ENCODE results near the gene P2RY8.

P2RY8 gene

GRCh38 chrX:1519022-1519497 is 17.9 kb downstream of the P2RY8 start:
- TF ChIP-seq FOXM1 (IDR thresholded peaks at IDR 0.05; ENCODE audit: borderline replicate concordance, low read depth), result no peak
- TF ChIP-seq YY1 (IDR thresholded peaks at IDR 0.05; ENCODE audit: low read depth), result no peak
- TF ChIP-seq RAD21 (IDR thresholded peaks at IDR 0.05; ENCODE audit: low read depth), result no peak
- no peak for TF ChIP-seq EP300 (IDR thresholded peaks at IDR 0.05; ENCODE audit: borderline replicate concordance)
- no peak for TF ChIP-seq TAF1 (IDR thresholded peaks at IDR 0.05; ENCODE audit: low read depth)
- TF ChIP-seq TCF12 (IDR thresholded peaks at IDR 0.05; ENCODE audit: low read depth), result no peak

- TF ChIP-seq EGR1 (IDR thresholded peaks at IDR 0.05) (no peak), CEBPB (IDR thresholded peaks at IDR 0.05) (no peak), TEAD4 (IDR thresholded peaks at IDR 0.05) (no peak), TAF1 (IDR thresholded peaks at IDR 0.05; ENCODE audit: low read depth) (no peak), NFIC (IDR thresholded peaks at IDR 0.05) (no peak), CREB1 (IDR thresholded peaks at IDR 0.05; ENCODE audit: low read depth) (no peak), USF1 (IDR thresholded peaks at IDR 0.05) (no peak), YY1 (IDR thresholded peaks at IDR 0.05; ENCODE audit: low read depth) (no peak), REST (IDR thresholded peaks at IDR 0.05; ENCODE audit: low read depth) (no peak), FOXM1 (IDR thresholded peaks at IDR 0.05; ENCODE audit: borderline replicate concordance, low read depth) (no peak), EP300 (IDR thresholded peaks at IDR 0.05; ENCODE audit: borderline replicate concordance) (no peak), ZBTB7A (IDR thresholded peaks at IDR 0.05; ENCODE audit: low read depth) (no peak), TCF12 (IDR thresholded peaks at IDR 0.05; ENCODE audit: low read depth) (no peak), MAX (IDR thresholded peaks at IDR 0.05) (no peak), RAD21 (IDR thresholded peaks at IDR 0.05; ENCODE audit: low read depth) (no peak)
These were observed 18.5 kb downstream of the P2RY8 start for GRCh38 chrX:1518512-1518911.

- TF ChIP-seq MAX (IDR thresholded peaks at IDR 0.05) (no peak), ZBTB7A (IDR thresholded peaks at IDR 0.05; ENCODE audit: low read depth) (no peak), NFIC (IDR thresholded peaks at IDR 0.05) (no peak), EGR1 (IDR thresholded peaks at IDR 0.05) (no peak), CEBPB (IDR thresholded peaks at IDR 0.05) (no peak), TCF12 (IDR thresholded peaks at IDR 0.05; ENCODE audit: low read depth) (no peak), CREB1 (IDR thresholded peaks at IDR 0.05; ENCODE audit: low read depth) (no peak)
These were observed 20.3 kb downstream of the P2RY8 start for GRCh38 chrX:1516596-1517104.

GRCh38 chrX:1511829-1512228 is 25.2 kb downstream of the P2RY8 start:
- TF ChIP-seq YY1 (IDR thresholded peaks at IDR 0.05; ENCODE audit: low read depth) (no peak), CEBPB (IDR thresholded peaks at IDR 0.05) (no peak), NFIC (IDR thresholded peaks at IDR 0.05) (no peak), FOXM1 (IDR thresholded peaks at IDR 0.05; ENCODE audit: borderline replicate concordance, low read depth) (no peak), EP300 (IDR thresholded peaks at IDR 0.05; ENCODE audit: borderline replicate concordance) (no peak), ZBTB7A (IDR thresholded peaks at IDR 0.05; ENCODE audit: low read depth) (no peak), TEAD4 (IDR thresholded peaks at IDR 0.05) (no peak)

- TF ChIP-seq MAX (IDR thresholded peaks at IDR 0.05) (no peak), EGR1 (IDR thresholded peaks at IDR 0.05) (no peak), TCF12 (IDR thresholded peaks at IDR 0.05; ENCODE audit: low read depth) (no peak), CEBPB (IDR thresholded peaks at IDR 0.05) (no peak), TEAD4 (IDR thresholded peaks at IDR 0.05) (no peak), YY1 (IDR thresholded peaks at IDR 0.05; ENCODE audit: low read depth) (no peak), CREB1 (IDR thresholded peaks at IDR 0.05; ENCODE audit: low read depth) (no peak)
These were observed 25.8 kb downstream of the P2RY8 start for GRCh38 chrX:1511150-1511549.

GRCh38 chrX:1507511-1508463 is 29.2 kb downstream of the P2RY8 start:
- TF ChIP-seq EGR1 (IDR thresholded peaks at IDR 0.05) (no peak), FOXM1 (IDR thresholded peaks at IDR 0.05; ENCODE audit: borderline replicate concordance, low read depth) (no peak), USF1 (IDR thresholded peaks at IDR 0.05) (no peak), TAF1 (IDR thresholded peaks at IDR 0.05; ENCODE audit: low read depth) (no peak), RAD21 (IDR thresholded peaks at IDR 0.05; ENCODE audit: low read depth) (no peak), CREB1 (IDR thresholded peaks at IDR 0.05; ENCODE audit: low read depth) (no peak), NFIC (IDR thresholded peaks at IDR 0.05) (no peak), YY1 (IDR thresholded peaks at IDR 0.05; ENCODE audit: low read depth) (no peak), MAX (IDR thresholded peaks at IDR 0.05) (no peak), ZBTB7A (IDR thresholded peaks at IDR 0.05; ENCODE audit: low read depth) (no peak)

Measured in Ishikawa (cell line).